GM19099 (cell line): ENCODE data around the gene TCF12.

ENCODE experiments used
- POLR2A ChIP-seq: IDR thresholded peaks from 3 replicates; pipeline ENCODE4 v1.6.1; 2011; ENCODE audit warnings: low read depth; ENCODE audit not compliant: insufficient read length; ENCODE audit errors: extremely low read depth

TCF12 gene

GRCh38 chr15:57005244-57005643 lies 86.8 kb downstream of the TCF12 start:
- TF ChIP-seq POLR2A: no peak

GRCh38 chr15:57010724-57011123 lies 92.3 kb downstream of the TCF12 start:
- no peak for TF ChIP-seq POLR2A

- no peak for TF ChIP-seq POLR2A
Observed at GRCh38 chr15:57012556-57012955, 94.1 kb downstream of the TCF12 start.

- TF ChIP-seq POLR2A: no peak
Observed at GRCh38 chr15:57015360-57015759, 96.9 kb downstream of the TCF12 start.

- TF ChIP-seq POLR2A: no peak
Observed at GRCh38 chr15:57015897-57016296, 97.5 kb downstream of the TCF12 start.

- TF ChIP-seq POLR2A: no peak
Observed at GRCh38 chr15:57017024-57017423, 98.6 kb downstream of the TCF12 start.

GRCh38 chr15:57018151-57018550 lies 99.7 kb downstream of the TCF12 start:
- no peak for TF ChIP-seq POLR2A

- no peak for TF ChIP-seq POLR2A
Observed at GRCh38 chr15:57019496-57020160, 101.2 kb downstream of the TCF12 start.

GRCh38 chr15:57025264-57025926 lies 107.0 kb downstream of the TCF12 start:
- no peak for TF ChIP-seq POLR2A

- no peak for TF ChIP-seq POLR2A
Observed at GRCh38 chr15:57026016-57026592, 107.7 kb downstream of the TCF12 start.

GRCh38 chr15:57027596-57027995 lies 109.2 kb downstream of the TCF12 start:
- no peak for TF ChIP-seq POLR2A

- TF ChIP-seq POLR2A: no peak
Observed at GRCh38 chr15:57028176-57028575, 109.7 kb downstream of the TCF12 start.

- no peak for TF ChIP-seq POLR2A
Observed at GRCh38 chr15:57030011-57030410, 111.6 kb downstream of the TCF12 start.

- TF ChIP-seq POLR2A: no peak
Observed at GRCh38 chr15:57031082-57031481, 112.6 kb downstream of the TCF12 start.

GRCh38 chr15:57031605-57032004 lies 113.2 kb downstream of the TCF12 start:
- no peak for TF ChIP-seq POLR2A

- TF ChIP-seq POLR2A: no peak
Observed at GRCh38 chr15:57032338-57032737, 113.9 kb downstream of the TCF12 start.
